Peyer's patch (tissue), 4 donors: ENCODE data around the gene STRIP1.

Source experiments
- CTCF ChIP-seq, 6 experiments: fragments of 450-650 bp in 4 of 6; fragments of 200-600 bp in 2 of 6; sonication (generic) in 1 of 6; IDR thresholded peaks; one replicate each; pipeline ENCODE4 v1.5.1; 2017 to 2019; ENCODE audit warnings: antibody characterized with exemption in 6 of 6, mild to moderate bottlenecking in 3 of 6, moderate library complexity in 1 of 6
- POLR2A ChIP-seq, 2 donors: fragments of 450-650 bp; IDR thresholded peaks; one replicate each; pipeline ENCODE4 v1.5.1; 2017; ENCODE audit warnings: antibody characterized with exemption in 2 of 2, mild to moderate bottlenecking in 2 of 2, moderate library complexity in 2 of 2

DNA sequence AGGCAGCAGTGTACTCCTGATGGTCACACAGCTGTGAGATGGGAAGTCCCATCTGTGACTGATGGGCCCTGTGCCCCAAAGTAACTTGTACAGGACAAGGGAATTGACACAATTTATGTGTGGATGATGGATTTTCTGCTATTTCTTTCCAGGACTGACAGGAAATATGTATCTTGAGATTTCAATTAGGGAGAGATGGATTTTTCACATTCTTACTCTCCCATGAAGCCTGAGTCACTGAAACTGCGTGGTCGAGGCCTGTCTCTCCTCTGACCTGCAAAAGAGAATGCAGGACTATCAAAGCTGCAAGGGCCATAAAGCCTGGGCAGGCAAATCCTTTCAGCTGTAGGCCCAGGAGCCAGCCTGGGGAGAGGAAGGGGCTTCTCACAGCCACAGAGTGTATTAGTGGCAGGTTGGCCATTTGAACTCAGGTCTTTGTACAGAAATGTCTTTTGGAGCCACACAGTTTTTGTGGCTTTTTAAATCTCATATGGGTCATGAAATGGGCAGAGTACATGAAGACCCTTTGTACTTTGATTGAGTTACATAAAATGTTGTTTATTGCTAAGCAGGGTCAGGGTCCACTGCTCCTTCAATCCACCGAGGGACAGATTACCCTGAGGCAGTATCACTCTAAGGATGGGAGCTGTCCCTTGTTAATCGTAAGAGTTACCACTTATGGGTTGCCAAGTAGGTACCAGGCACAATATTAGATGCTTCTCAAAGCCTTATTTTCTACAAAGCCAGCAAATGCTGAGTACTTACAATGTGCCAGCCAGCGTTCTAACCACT, 21.3 kb downstream of the STRIP1 start:
- TF ChIP-seq CTCF (IDR thresholded peaks at IDR 0.05), result no peak
- TF ChIP-seq POLR2A (IDR thresholded peaks at IDR 0.05), result no peak
